ENCODE measurements around the gene NDRG3. TPM values are rescaled to one million over a fixed set of nuclear protein-coding genes. Genes with fewer than 3 reads are reported as not detected.

The NDRG3 gene
- total and polyA plus RNA-seq, 7 experiments from 2014 or later, result 20.8 to 49.4 (median 29.5) TPM

DNA sequence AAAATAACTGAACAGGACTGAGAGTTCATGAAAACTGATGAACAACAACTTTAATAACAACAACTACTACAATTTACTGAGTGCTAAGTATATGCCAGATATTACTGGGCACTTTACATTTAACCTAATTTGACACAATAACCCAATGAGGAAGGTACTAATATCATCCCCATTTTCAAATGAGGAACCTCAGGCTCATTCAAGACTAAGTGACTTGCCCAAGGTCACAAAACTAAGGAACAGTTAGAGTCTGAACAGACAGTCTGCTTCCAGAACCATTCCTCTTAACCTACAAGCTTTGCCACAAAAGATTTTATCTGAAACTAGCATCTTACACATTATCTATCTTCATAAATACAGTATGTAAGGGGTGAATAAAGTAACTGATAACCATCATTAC lies 10.6 kb upstream of the NDRG3 start:
- no peak for DNase-seq
- Mint-ChIP-seq H3K4me1 (peaks cover 0 to 18% (median 0%) of the 10 kb centered on the region in 7 donors), H3K36me3 (peaks cover 0 to 34% (median 12%) of the 10 kb centered on the region in 5 donors), H3K27me3 (no peaks in the 10 kb centered on the region), H3K9me3 (no peaks in the 10 kb centered on the region), H3K4me3 (no peak overlapping the region), H3K27ac (no peak overlapping the region)
- ChIA-PET CTCF (interaction anchor here (0.7 to 2.4 kb wide), 3 partner anchors 20 to 145 kb away, joined by 3 to 7 read pairs (median 3); no protein-coding TSS in a partner anchor), POLR2A (no interaction called here)
- intact Hi-C loops (cut with micrococcal nuclease), result no loop called here
- Histone ChIP-seq H3K27ac (ENCODE audit: low read depth, low read length) (no peak overlapping the region), H3K36me3 (ENCODE audit: control insufficient read depth in 2 of 3, insufficient read depth in 3 of 3, low read length in 3 of 3) (peaks cover 0 to 40% (median 4%) of the 10 kb centered on the region in 3 experiments), H3K4me1 (ENCODE audit: control insufficient read depth in 2 of 2, insufficient read depth in 2 of 2, low read length in 2 of 2) (no peaks in the 10 kb centered on the region), H3K27me3 (ENCODE audit: control insufficient read depth in 2 of 2, insufficient read depth in 2 of 2, low read length in 2 of 2) (no peaks in the 10 kb centered on the region), H3K4me3 (ENCODE audit: low read length) (no peak overlapping the region), H3K9me3 (ENCODE audit: control insufficient read depth in 2 of 3, low read length in 3 of 3) (no peaks in the 10 kb centered on the region)
- ATAC-seq, result no peak

DNA sequence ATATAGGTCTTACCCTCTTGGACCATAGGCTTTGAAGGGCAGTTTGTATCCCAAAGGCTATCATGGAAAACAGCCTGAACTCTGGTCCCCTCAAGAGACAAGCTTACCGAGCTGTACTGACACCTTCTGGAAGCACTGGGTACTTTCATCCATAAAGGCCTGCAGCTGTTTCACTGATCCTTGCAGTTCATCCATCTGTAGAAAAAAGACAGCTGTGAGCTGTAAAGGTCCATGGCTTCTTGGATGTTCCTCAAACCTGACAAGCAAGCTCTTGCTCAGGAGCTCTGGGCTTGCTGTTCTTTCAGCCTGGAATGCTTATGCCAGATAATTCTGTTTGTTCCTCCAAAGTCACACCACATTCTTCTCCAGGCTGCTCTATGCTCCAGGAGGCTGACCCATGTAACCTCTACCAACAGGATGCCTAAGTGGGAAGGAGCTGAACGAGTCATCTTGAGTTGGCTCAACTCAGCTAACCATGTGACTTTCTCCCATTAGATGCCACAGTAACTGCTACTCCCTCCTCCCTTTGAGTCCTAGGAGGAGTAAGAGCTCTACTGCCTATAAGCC lies 8.8 kb upstream of the NDRG3 start:
- H3K9me3 Mint-ChIP-seq, result no peaks in the 10 kb centered on the region
- peaks cover 0 to 40% (median 4%) of the 10 kb centered on the region in 3 experiments for H3K36me3 ChIP-seq (ENCODE audit: control insufficient read depth in 2 of 3, insufficient read depth in 3 of 3, low read length in 3 of 3)
- ChIA-PET POLR2A (interaction anchor here (0.6 to 1.7 kb wide), 3 partner anchors 14 to 653 kb away, joined by 3 read pairs; no protein-coding TSS in a partner anchor), CTCF (interaction anchor here (0.5 to 2.5 kb wide), 15 partner anchors 9 to 553 kb away, joined by 3 to 17 read pairs (median 4); partner anchors contain the start of gene NDRG3)
- H3K9me3 ChIP-seq (ENCODE audit: control insufficient read depth in 2 of 3, low read length in 3 of 3), result no peaks in the 10 kb centered on the region
- ATAC-seq, result peak; percentile 88
- peaks cover 0 to 32% (median 9%) of the 10 kb centered on the region in 5 donors for H3K36me3 Mint-ChIP-seq
- H3K27me3 ChIP-seq (ENCODE audit: control insufficient read depth in 2 of 2, insufficient read depth in 2 of 2, low read length in 2 of 2), result no peaks in the 10 kb centered on the region
- peak overlapping the region in 1 of 9 donors; percentile 51 for H3K27ac Mint-ChIP-seq
- H3K27me3 Mint-ChIP-seq, result no peaks in the 10 kb centered on the region
- H3K4me3 Mint-ChIP-seq, result no peak overlapping the region
- peak in 7 of 9 donors; percentile 12 to 56 (median 45) for DNase-seq
- H3K4me1 Mint-ChIP-seq, result peaks cover 0 to 11% (median 0%) of the 10 kb centered on the region in 7 donors
- intact Hi-C loops (cut with micrococcal nuclease), result loop anchor here (1.0 kb wide), 8 partner anchors 37 to 552 kb away; no protein-coding TSS in a partner anchor
- no peak overlapping the region for H3K4me3 ChIP-seq (ENCODE audit: low read length)
- no peak overlapping the region for H3K27ac ChIP-seq (ENCODE audit: low read depth, low read length)
- no peaks in the 10 kb centered on the region for H3K4me1 ChIP-seq (ENCODE audit: control insufficient read depth in 2 of 2, insufficient read depth in 2 of 2, low read length in 2 of 2)

GRCh38 chr20:36752582-36752981 lies 6.7 kb upstream of the NDRG3 start:
- intact Hi-C loops (cut with micrococcal nuclease), result no loop called here
- POLR2A ChIA-PET, result interaction anchor here (1.4 kb wide), 1 partner anchor 11 kb away, joined by 4 read pairs; no protein-coding TSS in a partner anchor
- H3K4me1 ChIP-seq (ENCODE audit: control insufficient read depth in 2 of 2, insufficient read depth in 2 of 2, low read length in 2 of 2), result no peaks in the 10 kb centered on the region
- H3K4me3 ChIP-seq (ENCODE audit: low read length), result no peak overlapping the region
- no peak for ATAC-seq
- DNase-seq, result no peak
- Mint-ChIP-seq H3K9me3 (no peaks in the 10 kb centered on the region), H3K36me3 (peaks cover 0 to 29% (median 7%) of the 10 kb centered on the region in 5 donors), H3K27me3 (no peaks in the 10 kb centered on the region), H3K4me1 (peaks cover 0 to 5% (median 0%) of the 10 kb centered on the region in 7 donors), H3K4me3 (no peak overlapping the region), H3K27ac (no peak overlapping the region)
- H3K9me3 ChIP-seq (ENCODE audit: control insufficient read depth in 2 of 3, low read length in 3 of 3), result no peaks in the 10 kb centered on the region
- peaks cover 0 to 37% (median 4%) of the 10 kb centered on the region in 3 experiments for H3K36me3 ChIP-seq (ENCODE audit: control insufficient read depth in 2 of 3, insufficient read depth in 3 of 3, low read length in 3 of 3)
- no peak overlapping the region for H3K27ac ChIP-seq (ENCODE audit: low read depth, low read length)
- H3K27me3 ChIP-seq (ENCODE audit: control insufficient read depth in 2 of 2, insufficient read depth in 2 of 2, low read length in 2 of 2), result no peaks in the 10 kb centered on the region
- CTCF ChIA-PET, result interaction anchor here (0.7 kb wide), 1 partner anchor 16 kb away, joined by 4 read pairs; no protein-coding TSS in a partner anchor

DNA sequence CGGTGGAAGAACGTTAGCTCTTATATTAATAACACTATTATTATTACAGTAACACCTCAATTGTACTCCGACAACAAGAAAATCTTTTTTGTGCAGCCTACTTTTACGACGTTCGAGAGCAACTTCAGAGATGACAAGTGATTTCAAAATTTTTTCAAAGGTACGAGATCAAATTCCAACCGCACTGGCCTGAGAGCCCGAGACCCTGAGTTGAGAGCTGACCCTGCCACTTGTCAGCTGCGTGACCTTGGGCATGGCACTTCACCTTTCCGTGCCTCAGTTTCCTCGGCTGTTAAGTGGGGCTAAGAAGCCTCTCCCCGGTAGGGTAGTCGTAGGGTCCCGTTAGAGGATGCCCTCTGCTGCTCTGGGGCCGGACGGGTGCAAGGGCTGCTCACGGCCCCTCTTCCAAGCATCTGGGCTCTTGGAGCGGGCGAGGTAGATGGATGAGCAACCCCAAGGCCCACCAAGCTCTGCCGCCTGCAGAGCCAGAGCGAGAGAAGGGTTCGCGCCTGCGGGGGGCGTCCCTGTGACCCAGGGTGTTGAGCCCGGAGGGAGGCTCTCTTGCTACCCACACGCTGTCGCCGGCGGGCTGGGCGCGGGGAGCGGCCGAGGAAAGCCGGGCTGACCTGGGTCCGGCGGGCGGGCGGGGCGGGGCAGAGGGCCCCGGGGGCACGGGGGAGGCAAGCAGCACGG lies 510 bp downstream of the NDRG3 start:
- no peaks in the 10 kb centered on the region for H3K27me3 Mint-ChIP-seq
- no peak for ATAC-seq
- H3K27ac Mint-ChIP-seq, result peak overlapping the region; percentile 64 to 89 (median 81)
- H3K9me3 Mint-ChIP-seq, result peaks cover 0 to 3% (median 0%) of the 10 kb centered on the region in 11 donors
- intact Hi-C loops (cut with micrococcal nuclease), result loop anchor here (5.0 kb wide), 2 partner anchors 83 to 98 kb away; partner anchors contain the start of gene SLA2 (in 1 of the 2)
- peak overlapping the region; percentile 85 to 94 (median 90) for H3K4me3 Mint-ChIP-seq
- Histone ChIP-seq H3K27me3 (ENCODE audit: control insufficient read depth in 2 of 2, insufficient read depth in 2 of 2, low read length in 2 of 2) (no peaks in the 10 kb centered on the region), H3K27ac (ENCODE audit: low read depth, low read length) (peak overlapping the region; percentile 69), H3K36me3 (ENCODE audit: control insufficient read depth in 2 of 3, insufficient read depth in 3 of 3, low read length in 3 of 3) (peaks cover 0 to 4% (median 0%) of the 10 kb centered on the region in 3 experiments), H3K9me3 (ENCODE audit: control insufficient read depth in 2 of 3, low read length in 3 of 3) (no peaks in the 10 kb centered on the region), H3K4me3 (ENCODE audit: low read length) (peak overlapping the region; percentile 93), H3K4me1 (ENCODE audit: control insufficient read depth in 2 of 2, insufficient read depth in 2 of 2, low read length in 2 of 2) (peaks cover 5 to 7% of the 10 kb centered on the region in 2 donors)
- ChIA-PET POLR2A (interaction anchor here (0.6 to 1.5 kb wide), 9 partner anchors 9 to 282 kb away, joined by 3 to 5 read pairs (median 4); partner anchors contain the start of gene RAB5IF), CTCF (interaction anchor here (0.5 to 2.9 kb wide), 6 partner anchors 9 to 445 kb away, joined by 3 to 17 read pairs (median 4); no protein-coding TSS in a partner anchor)
- H3K4me1 Mint-ChIP-seq, result peaks cover 20 to 44% (median 30%) of the 10 kb centered on the region in 7 donors
- DNase-seq, result peak in 1 of 9 donors; percentile 14
- H3K36me3 Mint-ChIP-seq, result peaks cover 0 to 6% (median 0%) of the 10 kb centered on the region in 5 donors

DNA sequence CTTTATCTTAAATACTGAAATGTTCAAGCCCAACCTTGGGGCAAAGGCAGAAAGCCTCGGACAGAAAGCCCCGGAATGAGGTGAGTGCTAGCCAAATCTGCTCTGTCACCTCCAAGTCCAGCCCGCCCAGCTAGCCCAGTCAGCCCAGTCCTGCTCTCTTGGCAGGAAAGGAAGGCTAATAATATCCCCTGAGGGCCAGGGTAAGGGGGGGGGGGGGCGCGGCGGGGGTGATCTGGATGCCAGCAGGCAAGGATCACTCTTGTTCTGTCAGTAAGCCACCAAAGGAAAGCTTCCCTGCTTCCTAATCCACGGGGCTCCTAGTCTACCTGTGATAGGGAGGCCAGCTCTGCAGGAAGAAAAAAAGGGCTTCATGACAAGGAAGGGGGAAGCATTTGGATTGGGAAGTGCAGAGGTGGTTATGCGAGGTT lies 1.1 kb downstream of the NDRG3 start:
- Mint-ChIP-seq H3K36me3 (peaks cover 0 to under 1% (median 0%) of the 10 kb centered on the region in 5 donors), H3K27ac (peak overlapping the region in 7 of 9 donors; percentile 48 to 89 (median 84)), H3K9me3 (peaks cover 0 to 3% (median 0%) of the 10 kb centered on the region in 11 donors), H3K4me3 (peak overlapping the region; percentile 85 to 94 (median 90)), H3K27me3 (no peaks in the 10 kb centered on the region), H3K4me1 (peaks cover 20 to 44% (median 30%) of the 10 kb centered on the region in 7 donors)
- no peak for DNase-seq
- ATAC-seq, result no peak
- Histone ChIP-seq H3K4me3 (ENCODE audit: low read length) (peak overlapping the region; percentile 93), H3K27me3 (ENCODE audit: control insufficient read depth in 2 of 2, insufficient read depth in 2 of 2, low read length in 2 of 2) (no peaks in the 10 kb centered on the region), H3K36me3 (ENCODE audit: control insufficient read depth in 2 of 3, insufficient read depth in 3 of 3, low read length in 3 of 3) (peaks cover 0 to 4% (median 0%) of the 10 kb centered on the region in 3 experiments), H3K27ac (ENCODE audit: low read depth, low read length) (peak overlapping the region; percentile 69), H3K9me3 (ENCODE audit: control insufficient read depth in 2 of 3, low read length in 3 of 3) (no peaks in the 10 kb centered on the region), H3K4me1 (ENCODE audit: control insufficient read depth in 2 of 2, insufficient read depth in 2 of 2, low read length in 2 of 2) (peaks cover 5 to 7% of the 10 kb centered on the region in 2 donors)
- ChIA-PET CTCF (interaction anchor here (1.1 to 2.9 kb wide), 3 partner anchors 10 to 12 kb away, joined by 3 to 17 read pairs (median 4); no protein-coding TSS in a partner anchor), POLR2A (interaction anchor here (0.6 to 1.5 kb wide), 6 partner anchors 8 to 139 kb away, joined by 3 to 5 read pairs (median 4); partner anchors contain the start of gene RAB5IF)
- intact Hi-C loops (cut with micrococcal nuclease), result loop anchor here (5.0 kb wide), 2 partner anchors 82 to 97 kb away; partner anchors contain the start of gene SLA2 (in 1 of the 2)

DNA sequence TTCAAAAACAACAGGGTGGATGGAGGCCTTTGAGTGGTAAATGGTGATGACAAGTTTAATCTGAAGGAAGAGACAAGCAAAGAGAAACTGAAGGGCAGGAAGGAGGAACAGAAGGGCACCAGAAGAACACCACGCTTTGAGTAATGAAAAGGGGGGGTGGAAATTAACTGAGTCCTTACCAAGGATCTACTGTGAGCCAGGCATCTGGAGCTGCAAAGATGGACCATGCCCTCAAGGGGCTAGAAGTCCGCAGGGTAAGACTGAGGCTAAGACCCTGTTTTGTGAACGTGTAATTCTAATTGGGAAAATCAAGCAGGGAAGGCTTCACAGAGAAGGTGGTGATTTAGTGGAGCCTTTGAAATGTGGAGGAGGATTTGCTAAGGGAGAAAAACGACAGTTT lies 1.6 kb downstream of the NDRG3 start:
- peak overlapping the region; percentile 4 to 85 (median 55) for H3K27ac Mint-ChIP-seq
- ChIA-PET POLR2A (interaction anchor here (0.6 to 1.4 kb wide), 5 partner anchors 8 to 139 kb away, joined by 3 to 5 read pairs (median 4); partner anchors contain the start of gene RAB5IF), CTCF (interaction anchor here (0.8 to 2.9 kb wide), 4 partner anchors 9 to 11 kb away, joined by 3 to 17 read pairs (median 4); no protein-coding TSS in a partner anchor)
- no peaks in the 10 kb centered on the region for H3K27me3 Mint-ChIP-seq
- peaks cover 0 to 4% (median 0%) of the 10 kb centered on the region in 3 experiments for H3K36me3 ChIP-seq (ENCODE audit: control insufficient read depth in 2 of 3, insufficient read depth in 3 of 3, low read length in 3 of 3)
- no peak for DNase-seq
- intact Hi-C loops (cut with micrococcal nuclease), result no loop called here
- no peaks in the 10 kb centered on the region for H3K27me3 ChIP-seq (ENCODE audit: control insufficient read depth in 2 of 2, insufficient read depth in 2 of 2, low read length in 2 of 2)
- peaks cover 0 to 3% (median 0%) of the 10 kb centered on the region in 11 donors for H3K9me3 Mint-ChIP-seq
- H3K27ac ChIP-seq (ENCODE audit: low read depth, low read length), result no peak overlapping the region
- H3K4me3 Mint-ChIP-seq, result peak overlapping the region; percentile 46 to 90 (median 83)
- H3K9me3 ChIP-seq (ENCODE audit: control insufficient read depth in 2 of 3, low read length in 3 of 3), result no peaks in the 10 kb centered on the region
- no peak for ATAC-seq
- peaks cover 5 to 7% of the 10 kb centered on the region in 2 donors for H3K4me1 ChIP-seq (ENCODE audit: control insufficient read depth in 2 of 2, insufficient read depth in 2 of 2, low read length in 2 of 2)
- H3K4me3 ChIP-seq (ENCODE audit: low read length), result no peak overlapping the region
- peaks cover 20 to 44% (median 30%) of the 10 kb centered on the region in 7 donors for H3K4me1 Mint-ChIP-seq
- H3K36me3 Mint-ChIP-seq, result no peaks in the 10 kb centered on the region
